Activated CD8-positive, alpha-beta T cell treated with anti-CD3 and anti-CD28 coated beads, Interleukin-2, amount 10 ng/mL, durations not matched to agents 7 days and 5 days (primary cell): ENCODE results near the gene PHRF1. TPM values are rescaled to one million over a fixed set of nuclear protein-coding genes. Genes with fewer than 3 reads are reported as not detected.

Experiments
- ATAC-seq: fragments of 150-1000 bp; cut with Tn5 transposase; one replicate; pipeline ENCODE4 v1.10.0; 2021; ENCODE audit warnings: moderate library complexity
- CTCF ChIA-PET: fragments of 350-600 bp; sonication (Branson Sonifier 250); formaldehyde crosslinking; loops from one replicate; lab custom pipeline; 2021; ENCODE audit warnings: antibody characterized with exemption; lab: Charles Lee
- POLR2A ChIA-PET: fragments of 350-600 bp; sonication (Branson Sonifier 250); formaldehyde crosslinking; loops from one replicate; lab custom pipeline; 2021; ENCODE audit warnings: antibody characterized with exemption; lab: Charles Lee
- DNase-seq: peaks from one replicate; pipeline ENCODE4 v3.0.0-alpha.2; 2020
- H3K27ac Mint-ChIP-seq: one replicate; pipeline ENCODE4 v1.8.0; 2021; ENCODE audit warnings: mild to moderate bottlenecking, mixed read lengths
- H3K27me3 Mint-ChIP-seq: one replicate; pipeline ENCODE4 v1.8.0; 2021; ENCODE audit warnings: low read depth, mixed read lengths
- H3K36me3 Mint-ChIP-seq: one replicate; pipeline ENCODE4 v1.8.0; 2021; ENCODE audit warnings: low read depth, mixed read lengths
- H3K4me1 Mint-ChIP-seq: one replicate; pipeline ENCODE4 v1.8.0; 2021; ENCODE audit warnings: low read depth, mixed read lengths
- H3K4me3 Mint-ChIP-seq: one replicate; pipeline ENCODE4 v1.8.0; 2021; ENCODE audit warnings: mild to moderate bottlenecking, mixed read lengths
- H3K9me3 Mint-ChIP-seq: one replicate; pipeline ENCODE4 v1.8.0; 2022; ENCODE audit warnings: mixed read lengths; ENCODE audit not compliant: insufficient read depth
- total RNA-seq, 2 experiments: library from RNA; stranded (reverse); gene quantifications; one replicate each; pipeline ENCODE4 v1.2.3, GENCODE V29; 2021

Gene PHRF1, protein sequence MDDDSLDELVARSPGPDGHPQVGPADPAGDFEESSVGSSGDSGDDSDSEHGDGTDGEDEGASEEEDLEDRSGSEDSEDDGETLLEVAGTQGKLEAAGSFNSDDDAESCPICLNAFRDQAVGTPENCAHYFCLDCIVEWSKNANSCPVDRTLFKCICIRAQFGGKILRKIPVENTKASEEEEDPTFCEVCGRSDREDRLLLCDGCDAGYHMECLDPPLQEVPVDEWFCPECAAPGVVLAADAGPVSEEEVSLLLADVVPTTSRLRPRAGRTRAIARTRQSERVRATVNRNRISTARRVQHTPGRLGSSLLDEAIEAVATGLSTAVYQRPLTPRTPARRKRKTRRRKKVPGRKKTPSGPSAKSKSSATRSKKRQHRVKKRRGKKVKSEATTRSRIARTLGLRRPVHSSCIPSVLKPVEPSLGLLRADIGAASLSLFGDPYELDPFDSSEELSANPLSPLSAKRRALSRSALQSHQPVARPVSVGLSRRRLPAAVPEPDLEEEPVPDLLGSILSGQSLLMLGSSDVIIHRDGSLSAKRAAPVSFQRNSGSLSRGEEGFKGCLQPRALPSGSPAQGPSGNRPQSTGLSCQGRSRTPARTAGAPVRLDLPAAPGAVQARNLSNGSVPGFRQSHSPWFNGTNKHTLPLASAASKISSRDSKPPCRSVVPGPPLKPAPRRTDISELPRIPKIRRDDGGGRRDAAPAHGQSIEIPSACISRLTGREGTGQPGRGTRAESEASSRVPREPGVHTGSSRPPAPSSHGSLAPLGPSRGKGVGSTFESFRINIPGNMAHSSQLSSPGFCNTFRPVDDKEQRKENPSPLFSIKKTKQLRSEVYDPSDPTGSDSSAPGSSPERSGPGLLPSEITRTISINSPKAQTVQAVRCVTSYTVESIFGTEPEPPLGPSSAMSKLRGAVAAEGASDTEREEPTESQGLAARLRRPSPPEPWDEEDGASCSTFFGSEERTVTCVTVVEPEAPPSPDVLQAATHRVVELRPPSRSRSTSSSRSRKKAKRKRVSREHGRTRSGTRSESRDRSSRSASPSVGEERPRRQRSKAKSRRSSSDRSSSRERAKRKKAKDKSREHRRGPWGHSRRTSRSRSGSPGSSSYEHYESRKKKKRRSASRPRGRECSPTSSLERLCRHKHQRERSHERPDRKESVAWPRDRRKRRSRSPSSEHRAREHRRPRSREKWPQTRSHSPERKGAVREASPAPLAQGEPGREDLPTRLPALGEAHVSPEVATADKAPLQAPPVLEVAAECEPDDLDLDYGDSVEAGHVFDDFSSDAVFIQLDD (N-terminal part only)
- total RNA-seq, result 10 to 100 TPM; 53.7 to 58.1 TPM

DNA sequence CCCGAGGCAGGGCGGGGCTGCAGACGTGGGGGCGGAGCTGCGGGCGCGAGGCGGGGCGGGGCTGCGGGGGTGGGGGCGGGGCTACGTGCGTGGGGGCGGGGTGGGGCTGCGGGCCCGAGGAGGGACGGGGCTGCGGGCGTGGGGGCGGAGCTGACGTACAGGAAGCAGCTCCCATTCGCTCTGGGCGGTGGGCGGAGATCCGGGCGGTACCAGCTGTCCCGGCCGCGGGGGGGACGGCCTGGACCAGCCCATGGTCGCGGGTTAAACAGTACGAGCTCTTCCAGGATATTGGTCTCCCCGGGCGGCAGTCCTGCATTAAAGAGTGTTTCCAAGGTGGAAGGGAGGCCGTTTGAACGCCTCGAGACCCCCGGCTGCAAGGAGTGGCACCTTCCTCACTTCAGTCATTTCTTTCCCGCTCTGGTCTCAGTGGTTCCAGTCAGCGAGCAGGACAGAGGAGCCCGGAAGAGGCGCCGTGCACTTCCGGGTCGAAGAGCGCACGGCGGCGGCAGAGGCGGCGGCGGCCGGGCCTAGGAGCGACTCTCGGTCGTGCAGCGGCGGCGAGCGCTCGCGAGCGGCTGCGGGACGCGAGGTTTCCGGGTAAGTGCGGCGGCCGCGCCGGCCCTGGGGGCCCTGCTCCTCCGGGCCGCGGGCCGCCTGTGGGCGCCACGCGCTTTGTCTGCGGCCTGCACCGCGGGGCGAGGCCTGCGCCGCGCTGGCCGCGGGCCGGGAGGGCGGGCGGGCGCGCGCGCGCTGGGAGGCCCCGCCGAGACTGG lies at the start of gene PHRF1:
Gene PHRF1 (plus strand): TSS at position 475 of the 773 bp plus-strand sequence. CDS start 5,043 bp downstream, outside the sequence.
- peaks cover 15% of the 10 kb centered on the region for H3K27me3 Mint-ChIP-seq
- peak within 1 kb of the TSS; percentile 89 for H3K4me3 Mint-ChIP-seq
- DNase-seq (peak; percentile 96), ATAC-seq (peak; percentile 86)
- no peaks in the 10 kb centered on the region for H3K9me3 Mint-ChIP-seq
- peaks cover 51% of the 10 kb centered on the region for H3K4me1 Mint-ChIP-seq
- ChIA-PET POLR2A (interaction anchor here (0.8 to 3.9 kb wide), 10 partner anchors 10 to 119 kb away, joined by 3 to 30 read pairs (median 6); partner anchors contain the start of genes DEAF1, IRF7 and TMEM80), CTCF (interaction anchor here (0.9 to 2.9 kb wide), 5 partner anchors 12 to 146 kb away, joined by 3 to 16 read pairs (median 3); no protein-coding TSS in a partner anchor)
- peaks cover 26% of the 10 kb centered on the region for H3K36me3 Mint-ChIP-seq
- peak within 1 kb of the TSS; percentile 98 for H3K27ac Mint-ChIP-seq

DNA sequence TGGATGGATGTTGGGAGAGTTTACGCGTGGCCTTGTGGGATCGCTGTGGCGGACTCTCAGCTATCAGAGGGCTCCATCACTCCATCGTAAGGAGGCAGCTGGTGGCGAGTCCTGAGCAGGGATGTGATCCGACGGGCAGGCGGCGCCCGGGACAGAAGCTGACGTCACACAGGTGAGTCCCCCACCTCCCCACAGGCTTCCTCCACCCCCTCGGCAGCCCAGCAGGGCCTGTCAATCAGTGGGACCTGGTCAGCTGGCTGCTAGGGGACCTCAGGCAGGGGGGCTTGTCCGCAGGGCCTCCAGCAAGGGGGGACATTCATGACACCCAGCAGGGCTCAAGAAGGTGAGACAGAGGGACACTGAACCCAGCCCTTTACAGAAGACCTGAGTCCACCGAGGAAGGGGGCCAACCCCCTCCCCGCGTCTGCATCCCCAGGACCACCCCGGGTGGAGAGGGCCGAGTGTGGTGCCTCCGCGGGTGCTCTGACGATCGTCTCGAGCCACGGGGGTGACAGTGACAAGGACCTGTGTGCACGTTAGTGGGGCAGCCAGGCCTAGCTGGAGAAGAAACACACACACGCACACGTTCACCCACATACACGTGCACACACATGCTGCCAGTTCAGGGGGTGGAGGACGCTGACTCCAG lies 48.0 kb upstream of the PHRF1 start:
- no peaks in the 10 kb centered on the region for H3K4me1 Mint-ChIP-seq
- no peaks in the 10 kb centered on the region for H3K27me3 Mint-ChIP-seq
- no peak overlapping the region for H3K27ac Mint-ChIP-seq
- DNase-seq (no peak), ATAC-seq (no peak)
- H3K36me3 Mint-ChIP-seq, result peaks cover 2% of the 10 kb centered on the region
- POLR2A ChIA-PET, result no interaction called here
- no peak overlapping the region for H3K4me3 Mint-ChIP-seq
- CTCF ChIA-PET, result interaction anchor here (1.0 kb wide), 1 partner anchor 9 kb away, joined by 5 read pairs; no protein-coding TSS in a partner anchor
- no peaks in the 10 kb centered on the region for H3K9me3 Mint-ChIP-seq

DNA sequence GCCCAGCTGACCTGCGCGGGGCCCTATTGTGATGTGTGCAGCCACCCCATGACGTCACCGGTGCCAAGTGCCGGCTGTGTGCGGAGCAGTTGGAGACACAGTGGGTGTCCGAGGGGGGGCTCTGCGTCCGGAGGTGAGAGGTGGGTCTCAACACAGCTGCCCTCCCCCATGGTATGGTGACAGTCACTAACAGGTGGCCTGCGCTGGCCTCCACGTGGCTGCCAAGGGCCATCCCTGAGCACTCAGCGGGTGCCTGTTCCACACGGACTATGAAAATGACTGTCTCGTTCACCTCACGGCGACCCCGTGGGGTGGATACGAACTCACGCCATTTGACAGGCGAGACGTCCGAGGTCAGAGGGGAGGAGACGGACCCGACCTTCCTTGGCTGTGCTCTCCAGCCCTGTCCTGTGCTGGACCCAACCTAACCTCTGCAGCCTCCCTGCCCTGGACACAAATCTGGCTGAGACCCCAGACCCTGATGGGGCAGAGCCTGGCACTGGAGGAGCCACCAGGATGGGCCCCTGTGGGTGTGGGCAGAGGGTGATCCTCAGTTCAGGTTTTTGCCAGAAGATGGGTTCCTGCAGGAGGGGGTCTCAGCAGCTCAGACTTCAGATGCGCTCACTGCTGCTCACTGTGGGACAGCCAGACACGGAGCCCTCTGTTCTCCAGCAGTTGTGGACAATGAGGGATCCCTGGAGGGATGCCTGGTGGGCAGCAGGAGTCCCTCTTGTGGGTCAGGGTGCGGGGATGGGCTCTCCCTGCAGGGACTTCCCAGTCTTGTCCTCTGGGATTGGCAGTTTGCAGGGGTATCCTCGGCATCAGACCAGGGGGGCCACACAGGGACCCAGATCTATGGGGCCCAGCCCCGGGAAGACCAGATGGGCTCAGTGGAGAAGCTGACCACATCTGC lies 47.2 kb upstream of the PHRF1 start:
- no peak for DNase-seq

DNA sequence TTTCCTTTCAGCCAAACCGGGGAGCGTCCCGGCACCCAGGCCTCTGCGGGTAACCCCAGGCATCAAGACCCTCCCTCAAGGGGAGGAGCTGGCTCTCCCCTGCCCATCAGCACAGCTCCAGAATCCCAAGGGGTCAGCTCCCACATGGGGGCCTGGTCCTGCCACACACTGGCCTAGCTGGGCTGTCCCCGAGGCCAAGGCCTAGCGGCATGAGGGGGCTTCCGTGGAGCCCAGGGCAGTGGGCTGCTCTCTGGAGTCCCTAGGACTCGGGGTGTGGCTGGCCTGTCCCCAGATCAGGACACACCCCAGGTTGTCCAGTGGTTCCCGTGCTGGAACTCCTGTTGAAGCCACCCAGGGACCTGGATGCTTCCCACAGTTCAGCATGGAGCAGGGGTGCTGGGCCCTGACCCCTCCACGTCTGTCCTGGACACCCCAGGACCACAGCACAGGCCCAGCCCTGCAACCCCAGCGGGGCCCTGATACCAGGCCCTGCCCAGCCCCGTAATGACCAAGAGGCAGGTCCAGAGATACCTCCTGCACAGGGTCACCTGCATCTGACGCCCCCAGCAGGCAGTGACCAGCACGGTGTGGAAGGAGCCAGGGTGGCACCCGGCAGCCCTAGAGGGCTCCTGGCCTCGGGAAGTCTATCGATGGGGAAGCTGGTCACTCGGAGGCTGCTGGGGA lies 46.4 kb upstream of the PHRF1 start:
- Mint-ChIP-seq H3K27me3 (no peaks in the 10 kb centered on the region), H3K4me1 (peaks cover 7% of the 10 kb centered on the region), H3K4me3 (no peak overlapping the region), H3K9me3 (no peaks in the 10 kb centered on the region), H3K36me3 (peaks cover 2% of the 10 kb centered on the region), H3K27ac (no peak overlapping the region)
- ATAC-seq (no peak), DNase-seq (no peak)
- POLR2A ChIA-PET, result no interaction called here
- CTCF ChIA-PET, result no interaction called here

More for the DNA sequence above, 47.2 kb upstream of the PHRF1 start:
- H3K27ac Mint-ChIP-seq, result no peak overlapping the region
- H3K9me3 Mint-ChIP-seq, result no peaks in the 10 kb centered on the region
- ChIA-PET CTCF (no interaction called here), POLR2A (no interaction called here)
- H3K27me3 Mint-ChIP-seq, result no peaks in the 10 kb centered on the region
- peaks cover 4% of the 10 kb centered on the region for H3K4me1 Mint-ChIP-seq
- ATAC-seq, result no peak
- H3K36me3 Mint-ChIP-seq, result peaks cover 2% of the 10 kb centered on the region
- no peak overlapping the region for H3K4me3 Mint-ChIP-seq

DNA sequence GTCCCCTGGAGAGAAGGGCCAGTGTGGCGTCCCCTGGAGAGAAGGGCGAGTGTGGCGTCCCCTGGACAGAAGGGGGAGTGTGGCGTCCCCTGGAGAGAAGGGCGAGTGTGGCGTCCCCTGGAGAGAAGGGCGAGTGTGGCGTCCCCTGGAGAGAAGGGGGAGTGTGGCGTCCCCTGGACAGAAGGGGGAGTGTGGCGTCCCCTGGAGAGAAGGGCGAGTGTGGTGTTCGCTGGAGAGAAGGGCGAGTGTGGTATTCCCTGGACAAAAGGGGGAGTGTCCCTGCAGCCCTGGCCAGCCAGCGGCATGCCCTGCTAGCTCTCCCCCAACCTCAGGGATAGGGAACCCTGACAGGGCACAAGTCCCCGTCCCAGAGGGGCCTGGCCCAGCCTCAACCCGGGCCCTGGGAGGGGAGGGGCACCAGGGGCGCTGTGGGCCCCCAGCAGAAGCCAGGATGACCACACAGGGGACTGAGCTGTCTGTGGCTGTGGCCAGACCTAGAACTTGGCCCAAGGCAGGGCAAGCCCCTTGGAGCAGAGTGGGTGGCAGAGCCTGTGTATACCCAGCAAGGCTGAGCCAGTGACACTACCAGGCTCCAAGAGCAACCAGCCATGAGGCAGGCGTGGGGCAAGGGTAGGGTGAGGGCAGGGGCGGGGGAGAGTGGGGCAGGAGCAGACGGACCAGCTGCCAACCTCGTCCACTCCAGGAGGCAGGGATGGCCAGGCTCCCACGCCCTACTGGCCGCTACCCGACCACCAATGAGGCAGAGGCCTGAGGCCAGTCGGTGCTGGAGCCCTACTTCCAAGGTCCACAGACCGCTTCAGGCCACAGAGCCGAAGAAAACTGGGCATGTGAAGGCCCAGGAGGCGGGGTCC lies 45.1 kb upstream of the PHRF1 start:
- DNase-seq (no peak), ATAC-seq (no peak)
- peaks cover 8% of the 10 kb centered on the region for H3K4me1 Mint-ChIP-seq
- POLR2A ChIA-PET, result interaction anchor here (0.7 kb wide), 1 partner anchor 13 kb away, joined by 3 read pairs; no protein-coding TSS in a partner anchor
- CTCF ChIA-PET, result no interaction called here
- H3K27ac Mint-ChIP-seq, result no peak overlapping the region
- H3K9me3 Mint-ChIP-seq, result no peaks in the 10 kb centered on the region
- peaks cover 2% of the 10 kb centered on the region for H3K36me3 Mint-ChIP-seq
- H3K4me3 Mint-ChIP-seq, result no peak overlapping the region
- no peaks in the 10 kb centered on the region for H3K27me3 Mint-ChIP-seq

DNA sequence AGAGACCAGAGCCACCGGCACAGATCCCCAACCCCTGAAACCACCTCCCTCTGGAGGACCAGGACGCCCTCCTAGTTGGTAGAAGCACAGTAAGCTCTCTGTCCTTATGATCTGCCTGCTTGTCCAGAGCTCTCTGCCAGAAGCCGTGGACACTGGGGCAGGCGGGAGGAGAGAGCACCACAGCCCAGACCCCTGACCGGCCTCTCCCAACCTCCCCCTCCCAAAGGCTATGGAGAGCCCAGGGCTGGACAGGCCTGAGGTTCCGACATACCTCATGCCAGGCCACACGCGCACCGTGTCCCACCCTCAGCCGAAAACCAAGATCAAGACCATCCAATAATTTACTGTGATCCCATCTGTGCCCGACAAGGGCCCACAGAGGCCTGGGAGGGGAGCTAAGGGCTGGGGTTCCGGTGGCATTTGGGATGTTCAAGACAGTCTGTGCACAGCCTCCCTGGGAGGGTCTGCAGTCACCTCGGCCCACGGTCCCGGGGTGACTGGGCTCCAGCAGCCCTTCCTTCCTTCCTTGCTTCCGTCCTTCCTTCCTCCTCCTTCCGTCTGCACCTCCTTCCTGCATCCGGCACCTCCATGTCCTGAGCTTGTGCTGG lies 44.2 kb upstream of the PHRF1 start:
- Mint-ChIP-seq H3K27ac (no peak overlapping the region), H3K27me3 (no peaks in the 10 kb centered on the region), H3K4me3 (no peak overlapping the region), H3K4me1 (peaks cover 11% of the 10 kb centered on the region), H3K36me3 (peaks cover 2% of the 10 kb centered on the region), H3K9me3 (no peaks in the 10 kb centered on the region)
- DNase-seq (no peak), ATAC-seq (no peak)
- POLR2A ChIA-PET, result interaction anchor here (0.7 kb wide), 1 partner anchor 12 kb away, joined by 3 read pairs; no protein-coding TSS in a partner anchor
- CTCF ChIA-PET, result interaction anchor here (0.9 kb wide), 1 partner anchor 13 kb away, joined by 3 read pairs; no protein-coding TSS in a partner anchor

DNA sequence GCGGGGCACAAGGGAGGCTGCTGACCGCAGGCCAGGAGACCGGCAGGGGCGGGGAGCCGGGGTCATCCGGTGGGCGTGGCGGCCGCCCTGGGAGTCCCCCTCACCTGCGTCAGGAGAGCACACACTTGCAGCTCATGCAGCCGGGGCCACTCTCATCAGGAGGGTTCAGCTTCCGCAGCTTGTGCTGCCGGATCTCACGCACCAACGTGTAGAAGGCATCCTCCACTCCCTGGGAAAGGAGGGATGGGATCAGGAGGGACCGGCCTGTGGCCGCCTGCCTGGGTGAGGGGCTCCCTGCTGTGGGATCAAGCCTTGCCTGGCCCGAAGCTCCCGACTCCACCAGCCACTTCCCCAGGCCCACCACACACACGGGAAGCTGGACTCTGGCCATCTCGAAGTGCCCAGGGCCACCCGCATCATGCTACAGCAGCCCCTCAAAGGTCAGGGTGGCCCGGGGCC lies 43.7 kb upstream of the PHRF1 start:
- Mint-ChIP-seq H3K4me1 (peaks cover 15% of the 10 kb centered on the region), H3K4me3 (no peak overlapping the region), H3K27ac (no peak overlapping the region), H3K27me3 (no peaks in the 10 kb centered on the region), H3K36me3 (peaks cover 2% of the 10 kb centered on the region), H3K9me3 (no peaks in the 10 kb centered on the region)
- ChIA-PET CTCF (interaction anchor here (0.9 kb wide), 1 partner anchor 14 kb away, joined by 3 read pairs; no protein-coding TSS in a partner anchor), POLR2A (no interaction called here)
- ATAC-seq (no peak), DNase-seq (no peak)

DNA sequence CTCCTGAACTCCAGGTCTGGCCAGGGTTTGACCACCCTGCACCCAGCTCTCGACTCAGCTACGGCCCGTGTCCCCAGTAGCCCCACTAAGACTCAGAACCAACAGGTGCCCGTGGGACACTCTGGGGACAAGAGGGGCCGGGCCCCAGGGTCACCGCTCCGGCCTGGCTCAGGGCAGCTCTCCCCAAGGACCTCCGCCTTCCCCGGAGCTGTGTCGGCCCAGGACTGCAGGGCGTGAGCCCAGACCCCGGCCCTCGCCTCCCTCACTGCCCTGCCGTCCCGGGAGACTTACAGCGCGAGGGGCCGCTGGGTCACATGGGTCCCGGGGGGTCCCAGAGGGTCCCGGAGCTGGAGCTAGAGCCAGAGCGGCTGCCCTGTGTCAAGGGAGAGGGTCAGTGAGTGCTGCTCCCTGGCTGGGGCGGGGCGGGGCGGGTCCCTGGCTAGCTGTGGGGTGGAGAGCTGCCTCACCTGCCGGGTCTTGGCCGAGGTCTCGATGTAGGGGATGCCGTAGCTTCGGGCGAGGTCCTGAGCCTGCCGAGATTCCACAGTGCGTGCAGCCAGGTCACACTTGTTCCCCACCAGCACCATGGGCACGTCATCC lies 43.2 kb upstream of the PHRF1 start:
- Mint-ChIP-seq H3K27ac (no peak overlapping the region), H3K4me3 (no peak overlapping the region), H3K36me3 (peaks cover 2% of the 10 kb centered on the region), H3K9me3 (no peaks in the 10 kb centered on the region), H3K4me1 (peaks cover 21% of the 10 kb centered on the region), H3K27me3 (no peaks in the 10 kb centered on the region)
- ChIA-PET CTCF (interaction anchor here (1.9 kb wide), 1 partner anchor 14 kb away, joined by 7 read pairs; no protein-coding TSS in a partner anchor), POLR2A (no interaction called here)
- DNase-seq, result no peak
- ATAC-seq, result no peak
